ENCODE measurements around the gene GRIK4. TPM values are rescaled to one million over a fixed set of nuclear protein-coding genes. Genes with fewer than 3 reads are reported as not detected.

Gene GRIK4
- total and polyA plus RNA-seq, 2 of the 4 experiments (the other 2 are of a cell fraction), result 0.18 to 0.38 TPM

- H3K27me3 ChIP-seq (ENCODE audit: control insufficient read depth, insufficient read depth, low read length), result peaks cover 14% of the 10 kb centered on the region
- no peak overlapping the region for H2BK120ac ChIP-seq (ENCODE audit: low read depth, low read length)
- H3K18ac ChIP-seq (ENCODE audit: low read depth, low read length), result no peak overlapping the region
- H3K14ac ChIP-seq (replicated peaks; ENCODE audit: low read depth, low read length), result no peak overlapping the region
- H3K4me3 ChIP-seq (ENCODE audit: insufficient read depth, low read depth, low read length), result no peak overlapping the region
- no peaks in the 10 kb centered on the region for H3K79me1 ChIP-seq (ENCODE audit: low read depth in 1 of 2, low read length in 2 of 2)
- ATAC-seq (ENCODE audit: low read depth) (no peak), DNase-seq (no peak)
- intact Hi-C loops (cut with micrococcal nuclease) (no loop called here), dilution Hi-C loops (cut with HindIII; ENCODE audit: low sequenced_read_pairs, unreplicated experiment) (no loop called here), in situ Hi-C loops (cut with MboI; ENCODE audit: low sequenced_read_pairs) (no loop called here)
- no peak overlapping the region for H3K9ac ChIP-seq (ENCODE audit: low read depth, low read length)
- H3K27ac ChIP-seq (ENCODE audit: insufficient read depth, low read length), result no peak overlapping the region
- H4K8ac ChIP-seq (ENCODE audit: low read depth in 2 of 2, low read length in 2 of 2), result no peak overlapping the region
- TF ChIP-seq MAZ (IDR thresholded peaks at IDR 0.05; ENCODE audit: borderline replicate concordance, low read depth, low read length), result no peak
- no peak for TF ChIP-seq BHLHE40 (IDR thresholded peaks at IDR 0.05; ENCODE audit: low read depth, low read length)
- TF ChIP-seq CEBPB (IDR thresholded peaks at IDR 0.05; ENCODE audit: low read depth, low read length), result no peak
- no peak for TF ChIP-seq CTCF (conservative IDR thresholded peaks at IDR 0.05; ENCODE audit: low read depth, low read length)
- no peaks in the 10 kb centered on the region for H3K4me1 ChIP-seq (ENCODE audit: control insufficient read depth, insufficient read depth, low read length)
- no peak overlapping the region for H2AK9ac ChIP-seq (replicated peaks; ENCODE audit: low read depth, low read length, poor library complexity)
- no peak overlapping the region for H3K56ac ChIP-seq (ENCODE audit: extremely low read depth, insufficient read depth, low read length)
- POLR2A ChIA-PET (ENCODE audit: unreplicated experiment), result no interaction called here
- no peak overlapping the region for H2AK5ac ChIP-seq (ENCODE audit: low read depth, low read length)
- CTCF ChIA-PET, result no interaction called here
- no peaks in the 10 kb centered on the region for H3K36me3 ChIP-seq (ENCODE audit: control insufficient read depth, insufficient read depth, low read length)
- H4K91ac ChIP-seq (ENCODE audit: insufficient read depth, low read depth, low read length), result no peak overlapping the region
- no peak overlapping the region for H3K4ac ChIP-seq (ENCODE audit: low read depth, low read length)
- BruUV-seq (replicated peaks), result no TSS peak
- H3K4me2 ChIP-seq (ENCODE audit: low read depth, low read length), result no peak overlapping the region
- no peak overlapping the region for H3K23ac ChIP-seq (ENCODE audit: low read depth, low read length)
- no peak overlapping the region for H2AFZ ChIP-seq (replicated peaks; ENCODE audit: low read length, poor library complexity)
- no peak overlapping the region for H2BK20ac ChIP-seq (ENCODE audit: low read depth, low read length)
- H4K5ac ChIP-seq (ENCODE audit: low read depth, low read length), result no peak overlapping the region
- WGBS, 2 experiments (ENCODE audit: extremely low coverage in 2 of 2, insufficient read length in 1 of 2), result no CpG with 5 or more reads among the region's 1 CpG
- H3K9me1 ChIP-seq (ENCODE audit: insufficient read depth, low read length), result no peaks in the 10 kb centered on the region
- no peaks in the 10 kb centered on the region for H3K9me3 ChIP-seq (ENCODE audit: control insufficient read depth, insufficient read depth, low read length)
- no peaks in the 10 kb centered on the region for H4K20me1 ChIP-seq (ENCODE audit: insufficient read depth, low read length)
- H2BK15ac ChIP-seq (ENCODE audit: low read depth, low read length), result no peak overlapping the region
- no peak overlapping the region for H2BK5ac ChIP-seq (ENCODE audit: low read depth, low read length, poor library complexity, severe bottlenecking)
Observed at GRCh38 chr11:120998581-120998980, 487.0 kb downstream of the GRIK4 start.
